Trophoblast cell (in vitro differentiated cells and primary cell): ENCODE data around the gene PML.
"Not testable (repeated sequence)": the region's sequence is repeated elsewhere in the genome, so short reads cannot be mapped to it uniquely, and the experiment has no call there.

Experiments
- DNase-seq, 2 donors: peaks; one replicate each; pipeline ENCODE4 v3.0.0-alpha.2; 2016
- H2AFZ ChIP-seq: 2 replicates; pipeline ENCODE4 v1.6.1; 2013; ENCODE audit warnings: low read length, moderate library complexity, mild to moderate bottlenecking; ENCODE audit not compliant: insufficient read depth, poor library complexity
- H2AK5ac ChIP-seq: 2 replicates; pipeline ENCODE4 v1.6.1; 2013; ENCODE audit warnings: mild to moderate bottlenecking, low read length
- H2BK120ac ChIP-seq: 2 replicates; pipeline ENCODE4 v1.6.1; 2013; ENCODE audit warnings: low read length, mild to moderate bottlenecking, moderate library complexity; ENCODE audit not compliant: insufficient read depth, poor library complexity
- H2BK12ac ChIP-seq: 2 replicates; pipeline ENCODE4 v1.6.1; 2013; ENCODE audit warnings: mild to moderate bottlenecking, low read length, moderate library complexity
- H2BK5ac ChIP-seq: 2 replicates; pipeline ENCODE4 v1.6.1; 2013; ENCODE audit warnings: low read length, low read depth, moderate library complexity, mild to moderate bottlenecking; ENCODE audit not compliant: poor library complexity
- H3K14ac ChIP-seq: 2 replicates; pipeline ENCODE4 v1.6.1; 2013; ENCODE audit warnings: mild to moderate bottlenecking, low read length
- H3K18ac ChIP-seq: 2 replicates; pipeline ENCODE4 v1.6.1; 2013; ENCODE audit warnings: mild to moderate bottlenecking, low read length
- H3K23ac ChIP-seq: 2 replicates; pipeline ENCODE4 v1.6.1; 2013; ENCODE audit warnings: low read length
- H3K27ac ChIP-seq: 2 replicates; pipeline ENCODE4 v1.5.1; 2013; ENCODE audit warnings: low read depth, mild to moderate bottlenecking, inconsistent platforms, low read length, moderate library complexity
- H3K27me3 ChIP-seq: 2 replicates; pipeline ENCODE4 v1.6.1; 2013; ENCODE audit warnings: inconsistent platforms, mild to moderate bottlenecking, low read length, moderate library complexity; ENCODE audit not compliant: insufficient read depth
- H3K36me3 ChIP-seq, 2 experiments: 1 replicate in 1 of 2; 2 replicates in 1 of 2; pipeline ENCODE4 v1.6.1; 2013; ENCODE audit warnings: low read length in 2 of 2, mild to moderate bottlenecking in 2 of 2, moderate library complexity in 1 of 2; ENCODE audit not compliant: insufficient read depth in 2 of 2, control insufficient read depth in 1 of 2
- H3K4ac ChIP-seq: 2 replicates; pipeline ENCODE4 v1.6.1; 2013; ENCODE audit warnings: low read depth, mild to moderate bottlenecking, low read length, moderate library complexity
- H3K4me1 ChIP-seq, 2 experiments: 1 replicate in 1 of 2; 2 replicates in 1 of 2; pipeline ENCODE4 v1.6.1; 2013; ENCODE audit warnings: low read length in 2 of 2, mild to moderate bottlenecking in 2 of 2, moderate library complexity in 1 of 2; ENCODE audit not compliant: insufficient read depth in 2 of 2, control insufficient read depth in 1 of 2
- H3K4me2 ChIP-seq: 2 replicates; pipeline ENCODE4 v1.6.1; 2013; ENCODE audit warnings: inconsistent platforms, mild to moderate bottlenecking, low read length, moderate library complexity
- H3K4me3 ChIP-seq: 2 replicates; pipeline ENCODE4 v1.5.1; 2013; ENCODE audit warnings: mild to moderate bottlenecking, low read depth, low read length, inconsistent platforms
- H3K79me1 ChIP-seq: one replicate; pipeline ENCODE4 v1.6.1; 2013; ENCODE audit warnings: low read length
- H3K79me2 ChIP-seq: 2 replicates; pipeline ENCODE4 v1.6.1; 2013; ENCODE audit warnings: low read length, mild to moderate bottlenecking; ENCODE audit not compliant: control insufficient read depth, insufficient read depth, poor library complexity
- H3K9ac ChIP-seq: 2 replicates; pipeline ENCODE4 v1.6.1; 2013; ENCODE audit warnings: mild to moderate bottlenecking, low read length
- H3K9me3 ChIP-seq: 2 replicates; pipeline ENCODE4 v1.6.1; 2013; ENCODE audit warnings: low read depth, mild to moderate bottlenecking, control low read depth, inconsistent platforms, low read length; ENCODE audit not compliant: insufficient read depth
- H4K12ac ChIP-seq: 2 replicates; pipeline ENCODE4 v1.6.1; 2013; ENCODE audit warnings: low read depth, mild to moderate bottlenecking, low read length, moderate library complexity
- H4K8ac ChIP-seq: 2 replicates; pipeline ENCODE4 v1.6.1; 2013; ENCODE audit warnings: low read depth, mild to moderate bottlenecking, low read length, moderate library complexity
- H4K91ac ChIP-seq: one replicate; pipeline ENCODE4 v1.6.1; 2013; ENCODE audit warnings: low read depth, mild to moderate bottlenecking, low read length, moderate library complexity
- WGBS: extraction: QIAGEN DNeasy Blood & Tissue Kit; methylation state at CpG from one replicate; pipeline ENCODE4 v1.1.7; 2013; ENCODE audit warnings: missing lambda C conversion rate; ENCODE audit not compliant: insufficient read length, insufficient coverage; ENCODE audit errors: extremely low coverage; 5-methylcytosine and 5-hydroxymethylcytosine counted together

PML gene

DNA sequence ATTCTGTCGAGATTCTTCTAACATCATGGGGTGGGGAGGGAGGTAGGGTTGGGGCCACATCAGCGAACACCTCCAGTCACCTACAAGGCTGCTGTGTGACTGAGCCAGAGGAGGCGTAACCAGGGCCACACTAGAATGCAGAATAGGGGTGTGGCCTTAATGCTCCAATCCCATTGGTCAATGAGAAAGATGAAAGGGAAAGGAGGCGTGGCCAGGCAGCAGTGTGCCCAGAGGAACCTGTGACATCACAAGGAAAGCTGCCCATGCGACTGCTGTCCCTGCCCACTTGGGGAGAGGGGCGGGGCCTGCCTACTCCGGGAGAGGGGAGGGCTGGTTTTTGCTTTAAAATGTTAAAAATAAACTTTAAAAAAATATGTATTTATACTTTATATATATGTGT, 87.9 kb downstream of the PML start, which contains the start of gene GOLGA6A:
Gene GOLGA6A, minus strand, starts transcription at position 101 of the 400 bp plus-strand sequence. Its CDS starts 41 bp downstream, at position 60.
- not testable (repeated sequence) for H3K4me2 ChIP-seq, H3K9ac ChIP-seq, DNase-seq, H3K79me2 ChIP-seq, H4K8ac ChIP-seq, H3K4me1 ChIP-seq, H4K12ac ChIP-seq, H3K4me3 ChIP-seq, H3K27ac ChIP-seq, H4K91ac ChIP-seq, H3K18ac ChIP-seq, H2BK12ac ChIP-seq, H3K14ac ChIP-seq, H2BK5ac ChIP-seq, H3K9me3 ChIP-seq, H3K23ac ChIP-seq, H3K36me3 ChIP-seq, H2BK120ac ChIP-seq, H3K4ac ChIP-seq, H2AFZ ChIP-seq, H2AK5ac ChIP-seq, H3K79me1 ChIP-seq, H3K27me3 ChIP-seq
- no CpG with 5 or more reads among the region's 7 CpGs for WGBS

GRCh38 chr15:74094567-74094966, 100.1 kb downstream of the PML start:
- not testable (repeated sequence) for H3K79me1 ChIP-seq, H3K27ac ChIP-seq, H3K4me2 ChIP-seq, H3K4me3 ChIP-seq, H3K27me3 ChIP-seq, H3K79me2 ChIP-seq, H2BK5ac ChIP-seq, H4K8ac ChIP-seq, H3K14ac ChIP-seq, H3K4ac ChIP-seq, H3K9ac ChIP-seq, H4K12ac ChIP-seq, H3K4me1 ChIP-seq, H2BK12ac ChIP-seq, H2AK5ac ChIP-seq, H3K23ac ChIP-seq, H3K18ac ChIP-seq, H2BK120ac ChIP-seq, H2AFZ ChIP-seq, H3K36me3 ChIP-seq, DNase-seq, H4K91ac ChIP-seq, H3K9me3 ChIP-seq
- WGBS, result no CpG with 5 or more reads among the region's 2 CpGs

DNA sequence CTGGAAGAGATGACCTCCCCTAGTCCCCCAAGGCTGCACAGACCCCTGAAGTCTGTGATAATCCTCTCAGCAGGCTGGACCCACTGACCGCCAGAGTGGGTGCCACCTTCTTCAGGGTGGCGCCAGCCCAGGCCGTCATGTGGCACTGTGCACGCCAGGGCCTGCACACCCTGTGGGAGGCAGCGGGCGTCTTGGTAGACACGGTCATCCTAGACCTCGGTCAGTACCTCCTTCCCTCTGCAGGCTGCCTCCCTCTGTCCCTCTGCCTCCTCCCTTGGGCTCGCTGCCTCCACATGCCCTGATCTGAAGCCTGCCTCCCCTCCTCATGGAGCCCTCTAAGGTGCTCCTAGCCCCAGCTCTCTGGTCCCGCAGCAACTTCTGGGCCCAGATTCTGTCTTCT, 101.1 kb downstream of the PML start:
- not testable (repeated sequence) for H4K12ac ChIP-seq, H3K4me2 ChIP-seq, H3K9ac ChIP-seq, H2AK5ac ChIP-seq, H3K23ac ChIP-seq, H3K79me2 ChIP-seq, H3K18ac ChIP-seq, H3K14ac ChIP-seq, H2BK12ac ChIP-seq, H2BK5ac ChIP-seq, H3K4me1 ChIP-seq, H3K9me3 ChIP-seq, H3K36me3 ChIP-seq, H3K27me3 ChIP-seq, H3K4ac ChIP-seq, DNase-seq, H3K79me1 ChIP-seq, H3K4me3 ChIP-seq, H2AFZ ChIP-seq, H2BK120ac ChIP-seq, H3K27ac ChIP-seq, H4K91ac ChIP-seq, H4K8ac ChIP-seq
- no CpG with 5 or more reads among the region's 10 CpGs for WGBS

DNA sequence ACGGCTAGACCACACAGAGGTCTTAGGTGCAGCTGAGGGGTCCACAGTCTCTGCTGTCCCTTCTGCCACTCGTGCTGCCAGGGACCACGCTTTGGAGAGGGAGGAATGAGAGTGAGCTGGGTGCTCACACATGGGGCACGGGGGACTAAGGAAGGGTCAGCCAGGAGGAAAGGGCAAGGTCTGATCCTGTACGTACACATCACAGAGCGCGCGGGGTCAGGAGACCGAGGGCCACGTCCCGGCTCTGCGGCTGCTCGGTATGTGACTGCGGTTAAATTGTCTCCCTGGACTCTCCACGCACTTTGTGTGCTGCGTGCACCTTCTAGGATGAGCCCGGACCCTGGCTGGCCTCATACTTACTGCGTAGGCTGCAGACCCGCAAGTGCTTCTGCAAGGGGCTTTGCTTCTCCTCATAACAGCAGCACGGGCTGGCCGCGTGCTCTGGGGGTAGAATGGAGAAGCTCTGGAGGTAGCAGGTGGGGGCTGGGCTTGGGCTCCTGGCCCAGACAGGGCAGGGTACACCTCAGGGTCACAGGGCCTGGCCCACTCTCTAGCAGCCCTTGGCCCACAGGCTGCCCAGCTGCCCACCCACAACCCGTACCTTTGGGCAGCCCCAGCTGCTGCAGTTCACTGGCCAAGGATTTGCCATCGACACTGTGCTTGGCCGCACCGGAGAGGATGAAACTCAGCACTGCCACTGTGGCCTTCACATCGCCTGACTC, 102.4 kb downstream of the PML start:
- not testable (repeated sequence) for DNase-seq, H3K4me1 ChIP-seq, H3K79me2 ChIP-seq, H3K18ac ChIP-seq, H2BK5ac ChIP-seq, H3K79me1 ChIP-seq, H2AK5ac ChIP-seq, H2BK120ac ChIP-seq, H3K27me3 ChIP-seq, H2AFZ ChIP-seq, H3K36me3 ChIP-seq, H3K9me3 ChIP-seq, H4K8ac ChIP-seq, H3K27ac ChIP-seq, H2BK12ac ChIP-seq, H3K4ac ChIP-seq, H3K14ac ChIP-seq, H3K4me3 ChIP-seq, H3K9ac ChIP-seq, H3K23ac ChIP-seq, H4K12ac ChIP-seq, H4K91ac ChIP-seq, H3K4me2 ChIP-seq
- no CpG with 5 or more reads among the region's 27 CpGs for WGBS
